NCI-H1930 (cell line): ENCODE data around the gene GRB10.

Experiments used
- DNase-seq, 2 experiments: peaks; one replicate each; lab custom pipeline; 2025; lab: John Stamatoyannopoulos, UW

Gene GRB10

GRCh38 chr7:50544992-50545391 lies 237.7 kb downstream of the GRB10 start:
- DNase-seq: no peak

DNA sequence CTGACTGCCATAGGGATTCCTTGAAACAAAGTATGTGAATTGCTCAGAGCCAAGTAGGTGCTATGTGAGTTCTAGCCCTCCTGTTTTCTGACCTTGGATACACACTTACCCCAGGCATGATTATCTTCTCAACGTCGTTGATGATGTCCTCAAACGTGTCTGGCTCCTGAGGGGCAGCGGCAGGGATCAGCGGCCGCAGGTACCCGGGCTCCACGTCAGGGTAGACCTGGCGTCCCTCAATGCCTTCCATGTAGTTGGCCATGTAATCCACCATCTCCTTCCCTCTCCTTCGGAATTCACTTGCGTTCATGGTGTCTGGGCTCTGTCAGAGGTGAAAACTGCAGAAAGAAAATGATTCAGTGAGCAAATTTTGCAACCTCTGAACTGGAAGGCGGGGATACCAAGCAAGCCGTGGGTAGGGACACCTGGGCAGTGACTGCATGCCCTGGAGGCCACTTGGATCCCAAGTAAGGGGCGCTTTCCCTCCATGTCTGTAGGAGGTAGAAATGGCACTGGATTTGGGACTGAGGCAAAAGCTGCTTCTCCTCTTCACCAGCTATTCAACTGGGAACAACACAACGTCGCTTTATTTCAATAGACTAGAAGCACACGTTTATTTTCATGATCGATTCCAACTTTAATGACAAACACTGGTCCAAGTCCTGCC lies 238.8 kb downstream of the GRB10 start:
- no peak for DNase-seq

GRCh38 chr7:50542132-50542531 lies 240.6 kb downstream of the GRB10 start:
- no peak for DNase-seq

GRCh38 chr7:50540785-50541579 lies 241.7 kb downstream of the GRB10 start:
- no peak for DNase-seq
